Brain microvascular endothelial cell (primary cell): ENCODE results near the gene RNU6-1.

Experiments
- DNase-seq: peaks from one replicate; pipeline ENCODE4 v3.0.0-alpha.2; 2020
- H3K27ac ChIP-seq: fragments of 250-450 bp; sonication (Bioruptor Pico); 2 replicates; pipeline ENCODE4 v1.5.1; 2020; ENCODE audit warnings: mild to moderate bottlenecking, moderate library complexity
- H3K27me3 ChIP-seq: fragments of 250-450 bp; sonication (Bioruptor Pico); replicated peaks from 2 replicates; pipeline ENCODE4 v1.5.1; 2020; ENCODE audit warnings: mild to moderate bottlenecking
- H3K36me3 ChIP-seq: fragments of 250-450 bp; sonication (Bioruptor Pico); replicated peaks from 2 replicates; pipeline ENCODE4 v1.5.1; 2020; ENCODE audit warnings: mild to moderate bottlenecking
- H3K4me3 ChIP-seq: 2 replicates; pipeline ENCODE4 v1.5.1; 2011; ENCODE audit warnings: low read depth, mild to moderate bottlenecking, control low read depth, low read length, moderate library complexity
- in situ Hi-C: cut with HindIII; loops from 2 replicates; pipeline ENCODE4 v1.10.0; 2017; ENCODE audit warnings: low sequenced_read_pairs, low pct_ligation_motif_present
- TF ChIP-seq, protein P1 (sequence below): IDR thresholded peaks from 2 replicates; pipeline ENCODE4 v1.5.1; 2011; ENCODE audit warnings: low read depth, mild to moderate bottlenecking, moderate library complexity, low read length, control low read depth, inconsistent platforms; ENCODE audit errors: missing control alignments

Gene RNU6-1

GRCh38 chr15:67862750-67863441 is 23.1 kb upstream of the RNU6-1 start:
- Histone ChIP-seq H3K27ac (no peak overlapping the region), H3K36me3 (no peaks in the 10 kb centered on the region), H3K4me3 (peak overlapping the region; percentile 50), H3K27me3 (no peaks in the 10 kb centered on the region)
- DNase-seq, result no peak
- TF ChIP-seq, protein P1, sequence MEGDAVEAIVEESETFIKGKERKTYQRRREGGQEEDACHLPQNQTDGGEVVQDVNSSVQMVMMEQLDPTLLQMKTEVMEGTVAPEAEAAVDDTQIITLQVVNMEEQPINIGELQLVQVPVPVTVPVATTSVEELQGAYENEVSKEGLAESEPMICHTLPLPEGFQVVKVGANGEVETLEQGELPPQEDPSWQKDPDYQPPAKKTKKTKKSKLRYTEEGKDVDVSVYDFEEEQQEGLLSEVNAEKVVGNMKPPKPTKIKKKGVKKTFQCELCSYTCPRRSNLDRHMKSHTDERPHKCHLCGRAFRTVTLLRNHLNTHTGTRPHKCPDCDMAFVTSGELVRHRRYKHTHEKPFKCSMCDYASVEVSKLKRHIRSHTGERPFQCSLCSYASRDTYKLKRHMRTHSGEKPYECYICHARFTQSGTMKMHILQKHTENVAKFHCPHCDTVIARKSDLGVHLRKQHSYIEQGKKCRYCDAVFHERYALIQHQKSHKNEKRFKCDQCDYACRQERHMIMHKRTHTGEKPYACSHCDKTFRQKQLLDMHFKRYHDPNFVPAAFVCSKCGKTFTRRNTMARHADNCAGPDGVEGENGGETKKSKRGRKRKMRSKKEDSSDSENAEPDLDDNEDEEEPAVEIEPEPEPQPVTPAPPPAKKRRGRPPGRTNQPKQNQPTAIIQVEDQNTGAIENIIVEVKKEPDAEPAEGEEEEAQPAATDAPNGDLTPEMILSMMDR, result no peak
- in situ Hi-C loops, result no loop called here

- Histone ChIP-seq H3K4me3 (no peak overlapping the region), H3K27me3 (no peaks in the 10 kb centered on the region), H3K27ac (no peak overlapping the region), H3K36me3 (no peaks in the 10 kb centered on the region)
- in situ Hi-C loops, result no loop called here
- DNase-seq, result no peak
- TF ChIP-seq, protein P1, result no peak
Observed at GRCh38 chr15:67861983-67862382, 22.1 kb upstream of the RNU6-1 start.

GRCh38 chr15:67859331-67859946 is 19.6 kb upstream of the RNU6-1 start:
- Histone ChIP-seq H3K27me3 (no peaks in the 10 kb centered on the region), H3K4me3 (no peak overlapping the region), H3K27ac (no peak overlapping the region), H3K36me3 (no peaks in the 10 kb centered on the region)
- in situ Hi-C loops, result no loop called here
- TF ChIP-seq, protein P1, result no peak
- DNase-seq, result no peak

DNA sequence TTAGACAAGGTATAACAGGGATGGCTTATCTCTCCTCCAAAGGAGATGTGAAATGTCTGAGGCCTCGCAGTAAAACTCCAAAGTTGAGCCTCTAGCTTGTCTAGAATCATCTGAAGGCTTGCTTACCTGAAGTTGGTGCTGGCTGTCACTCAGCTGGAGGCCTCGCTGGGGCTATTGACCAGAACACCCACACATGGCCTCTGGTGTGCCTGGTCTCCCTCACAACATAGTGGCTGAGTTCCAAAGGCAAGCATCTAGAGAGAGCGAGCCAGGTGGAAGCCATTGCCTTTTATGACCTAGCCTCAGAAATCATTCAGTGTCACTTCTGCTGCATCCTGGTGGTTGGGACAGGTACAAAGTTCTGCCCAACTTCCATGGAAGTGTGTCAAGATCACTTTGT is 17.4 kb upstream of the RNU6-1 start:
- in situ Hi-C loops, result no loop called here
- H3K4me3 ChIP-seq, result no peak overlapping the region
- H3K27ac ChIP-seq, result no peak overlapping the region
- TF ChIP-seq, protein P1, result no peak
- DNase-seq, result no peak
- no peaks in the 10 kb centered on the region for H3K36me3 ChIP-seq
- no peaks in the 10 kb centered on the region for H3K27me3 ChIP-seq

DNA sequence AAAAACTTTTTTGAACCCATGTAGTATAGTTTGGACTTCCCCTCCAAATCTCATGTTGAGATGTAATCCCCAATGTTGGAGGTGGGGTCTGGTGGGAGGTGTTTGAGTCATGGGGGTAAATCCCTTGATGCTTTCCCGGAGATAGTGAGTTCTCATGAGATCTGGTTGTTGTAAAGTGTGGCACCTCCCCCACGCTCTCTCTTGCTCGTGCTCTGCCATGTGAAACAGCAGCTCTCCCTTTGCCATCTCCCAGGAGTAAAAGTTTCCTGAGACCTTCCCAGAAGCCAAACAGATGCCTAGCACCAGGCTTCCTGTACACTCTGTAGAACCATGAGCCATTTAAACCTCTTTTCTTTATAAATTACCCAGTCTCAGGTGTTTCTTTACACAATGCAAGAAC is 16.0 kb upstream of the RNU6-1 start:
- Histone ChIP-seq H3K27me3 (no peaks in the 10 kb centered on the region), H3K4me3 (no peak overlapping the region), H3K36me3 (no peaks in the 10 kb centered on the region), H3K27ac (no peak overlapping the region)
- TF ChIP-seq, protein P1, result no peak
- DNase-seq, result no peak
- in situ Hi-C loops, result no loop called here

GRCh38 chr15:67854358-67854757 is 14.5 kb upstream of the RNU6-1 start:
- no peaks in the 10 kb centered on the region for H3K27me3 ChIP-seq
- no peaks in the 10 kb centered on the region for H3K36me3 ChIP-seq
- TF ChIP-seq, protein P1, result no peak
- no peak for DNase-seq
- in situ Hi-C loops, result no loop called here
- H3K27ac ChIP-seq, result no peak overlapping the region
- H3K4me3 ChIP-seq, result no peak overlapping the region
